HEK293 (cell line): ENCODE results near the gene IL17RB.

Experiments
- CTCF ChIA-PET: fragments of 350-600 bp; formaldehyde crosslinking; extraction: SDS; loops from one replicate; lab custom pipeline; 2021; ENCODE audit warnings: antibody characterized with exemption; lab: Yijun Ruan, JAX
- POLR2A ChIA-PET: fragments of 300-600 bp; formaldehyde crosslinking; extraction: SDS; loops from one replicate; lab custom pipeline; 2020; ENCODE audit warnings: antibody characterized with exemption, inconsistent platforms; lab: Yijun Ruan, JAX
- H3K27ac ChIP-seq: fragments of 200-500 bp; sonication (Bioruptor generic); 2 replicates; pipeline ENCODE4 v1.5.1; 2014; ENCODE audit warnings: low read depth, low read length, control low read depth, inconsistent platforms; ENCODE audit errors: extremely low read depth
- H3K36me3 ChIP-seq, 2 experiments: fragments of 200-500 bp in 1 of 2; sonication (Bioruptor generic) in 1 of 2; 1 replicate in 1 of 2; 2 replicates in 1 of 2; pipeline ENCODE4 v1.5.1; 2014 to 2017; ENCODE audit warnings: inconsistent platforms in 2 of 2, low read length in 2 of 2; ENCODE audit not compliant: control insufficient read depth in 2 of 2, insufficient read depth in 1 of 2
- H3K4me1 ChIP-seq: fragments of 200-500 bp; sonication (Bioruptor generic); 2 replicates; pipeline ENCODE4 v1.5.1; 2014; ENCODE audit warnings: mild to moderate bottlenecking, low read length, inconsistent platforms; ENCODE audit not compliant: control insufficient read depth, insufficient read depth
- H3K4me3 ChIP-seq: 2 replicates; pipeline ENCODE4 v1.5.1; 2011; ENCODE audit warnings: low read depth, mild to moderate bottlenecking, control low read depth, low read length, moderate library complexity
- H3K9me3 ChIP-seq: fragments of 200-500 bp; sonication (Bioruptor generic); 2 replicates; pipeline ENCODE4 v1.5.1; 2014; ENCODE audit warnings: low read depth, low read length, inconsistent platforms; ENCODE audit not compliant: control insufficient read depth, insufficient read depth
- GLI2 ChIP-seq: fragments of 450-650 bp; formaldehyde crosslinking; IDR thresholded peaks from 2 replicates; pipeline ENCODE4; 2017; ENCODE audit warnings: missing biosample characterization, missing genetic modification characterization, low read depth, borderline replicate concordance
- PBX3 ChIP-seq: sonication (generic); formaldehyde crosslinking; IDR thresholded peaks from 2 replicates; pipeline ENCODE4 v1.8.1; 2022; ENCODE audit warnings: mild to moderate bottlenecking, moderate library complexity, missing genetic modification reagents
- PRDM1 ChIP-seq: fragments of 450-650 bp; formaldehyde crosslinking; IDR thresholded peaks from 2 replicates; pipeline ENCODE4; 2016; ENCODE audit warnings: missing biosample characterization, missing genetic modification characterization
- SCRT2 ChIP-seq: fragments of 450-650 bp; formaldehyde crosslinking; IDR thresholded peaks from 2 replicates; pipeline ENCODE4 v1.5.1; 2016; ENCODE audit warnings: missing biosample characterization, missing genetic modification characterization
- ZBTB20 ChIP-seq: fragments of 450-650 bp; formaldehyde crosslinking; IDR thresholded peaks from 2 replicates; pipeline ENCODE4 v1.5.1; 2016; ENCODE audit warnings: missing biosample characterization, missing genetic modification characterization
- ZFP37 ChIP-seq: fragments of 450-650 bp; formaldehyde crosslinking; IDR thresholded peaks from 2 replicates; pipeline ENCODE4 v1.5.1; 2016; ENCODE audit warnings: missing biosample characterization, missing genetic modification characterization
- ZNF10 ChIP-seq: fragments of 450-650 bp; formaldehyde crosslinking; IDR thresholded peaks from 2 replicates; pipeline ENCODE4 v1.5.1; 2017; ENCODE audit warnings: missing biosample characterization, missing genetic modification characterization
- ZNF19 ChIP-seq: fragments of 450-650 bp; formaldehyde crosslinking; IDR thresholded peaks from 2 replicates; pipeline ENCODE4; 2016; ENCODE audit warnings: missing biosample characterization, missing genetic modification characterization, low read depth
- ZNF223 ChIP-seq: fragments of 450-650 bp; formaldehyde crosslinking; IDR thresholded peaks from 2 replicates; pipeline ENCODE4 v1.5.1; 2016; ENCODE audit warnings: missing biosample characterization, missing genetic modification characterization
- ZNF239 ChIP-seq: fragments of 450-650 bp; formaldehyde crosslinking; IDR thresholded peaks from 2 replicates; pipeline ENCODE4 v1.5.1; 2016; ENCODE audit warnings: missing biosample characterization, missing genetic modification characterization
- ZNF335 ChIP-seq: fragments of 450-650 bp; formaldehyde crosslinking; conservative IDR thresholded peaks from 2 replicates; pipeline ENCODE4 v1.5.1; 2016; ENCODE audit warnings: missing biosample characterization, missing genetic modification characterization
- ZNF423 ChIP-seq: fragments of 450-650 bp; formaldehyde crosslinking; IDR thresholded peaks from 2 replicates; pipeline ENCODE4 v1.5.1; 2016; ENCODE audit warnings: missing biosample characterization, missing genetic modification characterization
- ZNF473 ChIP-seq: fragments of 450-650 bp; formaldehyde crosslinking; IDR thresholded peaks from 2 replicates; pipeline ENCODE4 v1.5.1; 2017; ENCODE audit warnings: missing biosample characterization, missing genetic modification characterization
- ZNF513 ChIP-seq: fragments of 450-650 bp; IDR thresholded peaks from 2 replicates; pipeline ENCODE4 v1.5.1; 2018; ENCODE audit warnings: missing biosample characterization, missing genetic modification characterization
- ZNF558 ChIP-seq: fragments of 450-650 bp; formaldehyde crosslinking; IDR thresholded peaks from 2 replicates; pipeline ENCODE4 v1.5.1; 2016; ENCODE audit warnings: missing biosample characterization, missing genetic modification characterization
- ZNF623 ChIP-seq: fragments of 450-650 bp; formaldehyde crosslinking; IDR thresholded peaks from 2 replicates; pipeline ENCODE4 v1.5.1; 2016; ENCODE audit warnings: missing biosample characterization, missing genetic modification characterization
- ZNF654 ChIP-seq: fragments of 450-650 bp; formaldehyde crosslinking; IDR thresholded peaks from 2 replicates; pipeline ENCODE4 v1.5.1; 2016; ENCODE audit warnings: low read depth, missing biosample characterization, missing genetic modification characterization
- ZNF670 ChIP-seq: fragments of 450-650 bp; formaldehyde crosslinking; IDR thresholded peaks from 2 replicates; pipeline ENCODE4 v1.5.1; 2016; ENCODE audit warnings: missing biosample characterization, missing genetic modification characterization, low read depth
- ZSCAN30 ChIP-seq: fragments of 450-650 bp; IDR thresholded peaks from 2 replicates; pipeline ENCODE4 v1.5.1; 2018; ENCODE audit warnings: missing biosample characterization, mild to moderate bottlenecking, missing genetic modification characterization, moderate library complexity

The IL17RB gene

GRCh38 chr3:53899750-53900149 is 53.4 kb downstream of the IL17RB start:
- CTCF ChIA-PET = no interaction called here
- H3K4me3 ChIP-seq = no peak overlapping the region
- H3K9me3 ChIP-seq = no peaks in the 10 kb centered on the region
- H3K4me1 ChIP-seq = no peaks in the 10 kb centered on the region
- H3K27ac ChIP-seq = no peak overlapping the region
- TF ChIP-seq ZNF335 (tag by site-specific recombination) (peak; percentile 34), PBX3 (CRISPR knock-in tag) (no peak)
- POLR2A ChIA-PET = no interaction called here
- no peaks in the 10 kb centered on the region for H3K36me3 ChIP-seq

- POLR2A ChIA-PET = no interaction called here
- Histone ChIP-seq H3K27ac (no peak overlapping the region), H3K4me1 (no peaks in the 10 kb centered on the region)
- CTCF ChIA-PET = interaction anchor here (0.6 kb wide), 1 partner anchor 103 kb away, joined by 3 read pairs; no protein-coding TSS in a partner anchor
- TF ChIP-seq GLI2 = no peak
- peak; percentile 63; the same call in 1 of the 2 replicates for TF ChIP-seq SCRT2 (tag by site-specific recombination)
- no peak for TF ChIP-seq ZFP37 (tag by site-specific recombination)
- no peak for TF ChIP-seq ZNF10 (tag by site-specific recombination)
- TF ChIP-seq PRDM1 (tag by site-specific recombination) = no peak
- TF ChIP-seq ZNF423 (tag by site-specific recombination) = no peak
- no peak for TF ChIP-seq ZSCAN30 (tag by site-specific recombination)
- TF ChIP-seq ZNF654 (tag by site-specific recombination) = no peak
- TF ChIP-seq, all 188 proteins: peak for 1
- no peak overlapping the region for H3K4me3 ChIP-seq
- H3K36me3 ChIP-seq = no peaks in the 10 kb centered on the region
- H3K9me3 ChIP-seq = no peaks in the 10 kb centered on the region
Measured at GRCh38 chr3:53900666-53901331, 54.4 kb downstream of the IL17RB start.

GRCh38 chr3:53902067-53902466 is 55.7 kb downstream of the IL17RB start:
- POLR2A ChIA-PET = no interaction called here
- no peaks in the 10 kb centered on the region for H3K36me3 ChIP-seq
- no peaks in the 10 kb centered on the region for H3K9me3 ChIP-seq
- H3K4me1 ChIP-seq = no peaks in the 10 kb centered on the region
- no peak overlapping the region for H3K27ac ChIP-seq
- CTCF ChIA-PET = no interaction called here
- H3K4me3 ChIP-seq = no peak overlapping the region
- TF ChIP-seq ZNF473 (tag by site-specific recombination) (no peak), ZNF223 (tag by site-specific recombination) (no peak), ZNF558 (tag by site-specific recombination) (no peak), ZNF239 (tag by site-specific recombination) (no peak), ZNF19 (no peak), ZNF670 (no peak), ZBTB20 (tag by site-specific recombination) (no peak), ZNF513 (tag by site-specific recombination) (no peak), ZNF623 (no peak)
- TF ChIP-seq, all 188 proteins: peak for 0
